Frontal cortex (tissue), 4 donors: Measurements from ENCODE around the gene RBBP8NL. TPM values are rescaled to one million over a fixed set of nuclear protein-coding genes. Genes with fewer than 3 reads are reported as not detected.
"Not testable (repeated sequence)": the region's sequence is repeated elsewhere in the genome, so short reads cannot be mapped to it uniquely, and the experiment has no call there.

Source experiments
- DNase-seq, 2 donors: peaks; one replicate each; pipeline ENCODE4 v3.0.0; 2012; ENCODE audit warnings: low spot score in 2 of 2
- FAIRE-seq: peaks from 2 replicates; lab custom pipeline; 2012; peaks lifted over from hg19 to GRCh38; lab: Jason Lieb, UNC
- total RNA-seq: library from RNA; depleted of rRNA; stranded (reverse); fragments of >200 nt; gene quantifications from one replicate; pipeline ENCODE4 v1.2.3, GENCODE V29; 2014
- donor health status: control.
- donor health status: control.
- donor health status: control.

Gene RBBP8NL
- total RNA-seq, 1 donor from 2014 or later: not detected

GRCh38 chr20:62382306-62383198 lies 44.8 kb downstream of the RBBP8NL start:
- FAIRE-seq: no peak
- DNase-seq: peak; percentile 67 to 82

GRCh38 chr20:62381842-62382241 lies 45.5 kb downstream of the RBBP8NL start:
- FAIRE-seq: no peak
- DNase-seq: no peak

DNA sequence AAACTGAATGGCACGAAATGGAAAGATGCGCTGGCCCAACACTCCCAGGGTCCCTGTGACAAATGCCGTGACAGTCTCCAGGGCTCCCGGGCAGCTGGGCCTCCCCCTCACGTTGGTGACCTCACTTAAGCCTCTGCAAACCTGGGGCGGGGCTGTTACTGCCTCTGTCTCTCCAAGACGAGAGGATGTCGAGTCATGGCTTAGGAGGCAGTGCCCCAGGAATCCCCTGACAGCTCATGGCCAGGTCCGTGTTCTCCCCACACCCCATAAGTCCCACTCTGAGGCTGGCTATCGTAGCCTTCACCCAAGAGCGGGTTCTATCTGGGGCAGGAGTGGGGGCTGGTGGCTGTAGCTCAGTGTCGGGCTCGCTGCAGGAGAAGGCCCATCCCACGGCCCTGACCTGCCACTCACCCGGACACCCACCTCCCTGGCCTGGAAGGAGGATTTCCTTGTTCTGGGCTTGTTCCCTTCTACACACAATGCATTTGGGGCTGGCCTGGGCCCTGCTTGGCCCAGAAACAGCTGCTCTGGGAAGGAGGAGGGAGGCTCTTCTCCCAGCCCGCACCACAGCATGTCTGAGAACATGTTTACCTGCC lies 46.0 kb downstream of the RBBP8NL start:
- DNase-seq (no peak), FAIRE-seq (no peak)

- FAIRE-seq (no peak), DNase-seq (no peak)
Measured at GRCh38 chr20:62378215-62378614, 49.1 kb downstream of the RBBP8NL start.

DNA sequence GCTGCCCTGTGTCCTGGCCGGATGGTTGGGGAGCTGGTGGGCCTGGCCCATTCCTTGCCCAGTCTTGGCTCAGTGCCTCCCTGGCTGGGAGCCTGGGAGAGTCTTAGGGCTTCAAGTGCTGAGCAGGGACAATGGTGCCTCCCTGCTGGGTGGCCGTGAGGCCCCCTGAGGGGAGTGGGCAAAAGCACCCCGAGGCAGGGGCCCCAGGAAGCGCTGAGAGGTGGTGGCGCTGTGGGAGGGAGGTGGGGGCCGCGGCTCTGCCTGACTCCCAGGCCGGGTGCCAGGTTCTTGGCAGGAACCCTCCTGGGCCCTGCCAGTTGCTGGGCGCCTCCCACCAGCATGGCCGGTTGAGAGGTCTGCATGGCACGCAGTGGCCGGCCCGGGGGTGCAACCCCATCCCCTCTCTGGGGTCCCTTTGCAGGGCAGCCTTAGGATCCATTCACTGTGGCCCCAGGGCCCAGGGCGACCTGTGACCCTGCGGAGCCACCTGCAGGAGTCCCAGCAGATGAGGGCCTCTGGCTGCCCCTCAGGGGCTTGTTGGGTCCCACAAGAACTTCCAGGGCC lies 49.6 kb downstream of the RBBP8NL start:
- FAIRE-seq (no peak), DNase-seq (no peak)

GRCh38 chr20:62377064-62377461 lies 50.3 kb downstream of the RBBP8NL start:
- no peak for DNase-seq
- no peak for FAIRE-seq

GRCh38 chr20:62376112-62377063 lies 51.0 kb downstream of the RBBP8NL start:
- FAIRE-seq (no peak), DNase-seq (no peak)

- FAIRE-seq: no peak
- DNase-seq: no peak
Measured at GRCh38 chr20:62374331-62375152, 52.8 kb downstream of the RBBP8NL start.

- DNase-seq, FAIRE-seq: not testable (repeated sequence)
Measured at GRCh38 chr20:62373631-62374179, 53.6 kb downstream of the RBBP8NL start.

- DNase-seq (no peak), FAIRE-seq (no peak)
Measured at GRCh38 chr20:62372042-62372993, 55.0 kb downstream of the RBBP8NL start.

DNA sequence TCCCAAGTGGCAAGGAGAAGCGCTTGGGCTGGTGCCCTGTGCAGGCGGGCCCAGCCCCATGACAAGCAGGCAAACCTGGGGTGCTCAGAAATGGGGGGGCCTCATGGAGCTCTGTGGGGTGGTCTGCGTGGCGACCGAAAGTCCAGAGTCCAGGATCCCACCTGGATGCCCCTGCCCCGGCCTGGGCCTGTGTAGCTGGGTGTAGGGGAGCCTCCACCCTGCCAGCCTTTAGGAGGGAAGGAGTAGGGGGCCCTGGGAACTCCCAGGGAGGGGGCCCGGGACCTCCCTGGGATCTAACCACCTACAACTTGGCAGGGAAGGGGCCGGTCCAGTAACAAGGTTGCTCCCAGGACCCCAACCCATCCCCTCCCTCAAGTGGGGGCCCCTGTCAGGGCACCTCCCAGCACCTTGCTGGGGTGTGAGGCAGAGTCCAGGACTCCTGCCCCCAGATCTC lies 55.7 kb downstream of the RBBP8NL start:
- DNase-seq: no peak
- no peak for FAIRE-seq

GRCh38 chr20:62370807-62371587 lies 56.3 kb downstream of the RBBP8NL start:
- no peak for FAIRE-seq
- DNase-seq: no peak

DNA sequence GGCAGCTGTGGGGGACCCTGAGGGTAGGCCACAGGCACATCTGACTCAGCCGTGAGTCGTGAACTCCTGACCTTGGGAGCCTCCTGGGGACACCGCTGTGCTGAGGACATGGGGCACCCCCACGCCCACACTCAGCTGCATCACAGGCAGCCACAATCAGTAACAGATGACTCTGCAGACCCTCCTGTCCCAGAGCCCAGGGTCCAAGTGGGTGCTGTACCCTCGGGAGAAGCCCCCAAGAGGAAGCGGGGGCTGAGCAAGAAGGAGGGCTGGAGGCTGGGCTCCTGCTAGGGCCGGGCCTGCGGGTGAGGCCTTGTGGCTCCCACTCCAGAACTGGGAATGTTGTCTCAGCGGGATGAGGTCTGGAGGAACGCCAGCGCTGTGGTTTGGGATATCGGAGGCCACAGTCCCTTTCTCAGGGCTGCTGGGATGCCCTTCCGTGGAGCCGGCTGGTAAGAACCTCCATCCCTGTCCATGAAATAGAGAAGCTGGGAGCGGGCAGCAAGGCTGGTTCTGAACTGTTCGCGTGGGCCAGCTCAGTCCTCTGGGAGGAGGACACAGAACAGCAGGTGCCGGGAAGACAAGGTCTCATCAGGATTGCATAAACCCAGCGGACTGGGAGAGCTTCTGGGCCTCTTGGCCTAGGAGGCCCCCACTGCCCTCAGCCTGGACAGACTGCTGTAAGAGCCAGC lies 57.1 kb downstream of the RBBP8NL start:
- DNase-seq: no peak
- FAIRE-seq: no peak

DNA sequence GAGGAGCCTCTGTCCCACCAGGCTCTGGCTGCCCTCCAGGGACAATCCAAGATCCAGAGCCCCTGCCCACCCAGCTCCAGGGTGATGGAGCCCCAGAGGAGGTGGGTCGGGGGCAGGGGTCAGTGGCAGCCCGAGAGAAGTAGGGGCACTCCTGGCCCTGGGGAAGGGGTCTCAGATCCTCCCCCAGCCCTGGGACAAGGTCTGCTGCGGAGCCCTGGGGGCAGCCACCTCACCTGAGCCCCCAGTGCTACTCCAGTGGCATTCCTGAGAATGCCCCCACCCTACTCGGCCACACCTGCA lies 57.6 kb downstream of the RBBP8NL start:
- DNase-seq: no peak
- no peak for FAIRE-seq

DNA sequence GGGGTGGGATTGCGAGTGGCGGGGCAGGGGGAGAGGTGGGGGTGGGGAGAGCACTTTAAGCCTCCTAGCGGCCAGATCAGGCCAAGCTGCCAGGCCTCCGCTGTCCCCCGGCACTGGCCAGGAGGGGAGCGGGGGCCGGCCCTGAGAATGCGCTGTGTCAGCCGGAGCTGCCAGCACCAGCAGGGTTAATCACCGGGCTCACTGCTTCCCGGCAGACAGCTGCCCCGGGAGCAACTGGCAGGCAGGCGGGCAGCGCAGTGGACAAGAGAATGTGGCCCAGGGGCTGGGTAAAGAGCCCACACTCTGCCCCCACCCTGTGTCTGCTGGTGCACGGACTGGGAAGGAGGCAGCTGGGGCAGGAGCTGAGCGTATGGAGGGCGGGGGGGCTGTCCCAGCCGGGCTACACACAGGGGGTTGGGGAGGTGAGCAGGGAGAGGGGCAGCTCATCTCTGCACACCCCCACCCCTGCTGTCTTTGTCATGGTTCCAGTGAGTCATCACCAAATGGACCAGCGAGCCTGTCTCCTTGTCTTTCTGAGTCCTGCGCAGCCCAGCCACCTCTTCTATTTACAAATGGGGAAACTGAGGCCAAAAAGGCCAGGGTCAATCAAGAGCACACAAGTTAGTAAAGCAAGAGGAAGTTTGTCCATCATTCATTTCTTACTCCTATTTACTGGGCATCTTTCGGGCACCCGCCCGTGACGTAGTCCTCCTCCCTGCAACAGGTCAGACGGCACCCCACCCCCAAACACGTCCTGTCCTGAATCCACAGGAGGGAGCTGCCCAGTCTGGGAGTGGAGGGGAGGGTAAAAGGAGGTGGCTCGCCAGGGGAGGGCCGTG lies 58.1 kb downstream of the RBBP8NL start:
- FAIRE-seq (no peak), DNase-seq (peak in 1 of 2 donors; percentile 68)
